Skeletal muscle cell (primary cell): ENCODE data around the gene CADM2.

Source experiments
- DNase-seq: peaks from one replicate; pipeline ENCODE4 v3.0.0-alpha.2; 2010; ENCODE audit warnings: low read depth
- H3K4me3 ChIP-seq: 2 replicates; pipeline ENCODE4 v1.5.1; 2011; ENCODE audit warnings: low read depth, mild to moderate bottlenecking, control low read depth, low read length, moderate library complexity

Gene CADM2

DNA sequence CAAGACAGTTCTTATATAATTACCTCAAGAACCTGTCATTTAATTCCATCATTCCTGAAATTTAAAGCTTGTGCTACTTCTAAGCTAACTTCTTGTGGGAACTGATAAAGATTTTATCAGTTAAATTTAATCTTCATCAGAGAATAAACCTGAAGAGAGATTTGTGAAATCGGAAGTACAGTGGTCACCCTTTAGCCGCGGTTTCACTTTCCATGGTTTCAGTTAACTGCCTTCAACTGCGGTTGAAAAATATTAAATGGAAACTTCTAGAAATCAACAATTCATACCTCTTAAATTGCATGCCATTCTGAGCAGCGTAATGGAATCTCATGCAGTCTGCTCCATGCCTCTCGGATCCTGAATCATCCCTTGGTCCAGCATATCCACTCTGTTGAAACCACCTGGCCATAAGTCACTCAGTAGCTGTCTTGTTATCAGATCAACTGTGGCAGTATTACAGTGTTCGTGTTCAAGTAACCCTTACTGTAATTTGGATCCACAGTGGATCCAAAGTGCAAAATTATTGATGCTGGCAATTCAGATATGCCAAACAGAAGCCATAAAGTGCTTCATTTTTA is 626.1 kb downstream of the CADM2 start:
- no peak for DNase-seq
- H3K4me3 ChIP-seq = no peak overlapping the region

DNA sequence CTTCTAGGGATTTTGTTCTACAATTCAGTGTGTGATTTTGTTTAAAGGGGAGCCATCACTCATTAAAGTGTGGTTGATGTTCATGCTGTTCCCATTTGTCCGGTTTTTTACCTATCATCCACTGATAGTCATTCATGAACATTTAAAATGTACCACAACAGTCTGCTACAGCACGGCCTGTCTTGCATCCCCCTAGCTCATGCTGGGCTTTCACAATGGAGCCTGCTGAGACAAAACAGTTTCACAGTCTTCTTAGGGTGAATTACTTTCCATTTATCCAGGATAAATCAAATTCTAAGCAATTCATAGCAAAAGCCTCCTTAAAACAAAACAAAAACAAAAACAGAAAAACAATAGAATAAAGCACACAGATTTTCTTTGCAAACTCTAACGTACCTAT is 627.2 kb downstream of the CADM2 start:
- no peak for DNase-seq
- H3K4me3 ChIP-seq = no peak overlapping the region

DNA sequence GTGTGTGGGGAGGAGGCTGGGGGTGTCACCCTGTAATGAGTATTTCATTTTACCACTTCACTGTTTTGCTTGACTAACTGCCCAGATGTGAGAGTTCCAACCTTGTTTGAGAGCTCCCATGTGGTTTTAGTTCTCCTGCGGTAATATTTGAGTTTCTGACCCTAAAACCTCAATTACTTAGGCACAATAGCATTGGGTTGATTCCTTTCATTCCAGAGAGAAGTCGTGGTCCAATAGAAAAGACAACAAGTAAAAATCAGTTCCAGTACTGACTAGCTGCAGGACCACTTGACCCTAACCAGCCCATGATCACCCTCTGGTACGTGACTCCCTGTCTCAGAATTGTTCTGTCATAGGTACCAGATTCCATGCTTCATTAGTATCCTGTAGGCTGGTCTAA is 630.4 kb downstream of the CADM2 start:
- H3K4me3 ChIP-seq = no peak overlapping the region
- DNase-seq = peak; percentile 70

DNA sequence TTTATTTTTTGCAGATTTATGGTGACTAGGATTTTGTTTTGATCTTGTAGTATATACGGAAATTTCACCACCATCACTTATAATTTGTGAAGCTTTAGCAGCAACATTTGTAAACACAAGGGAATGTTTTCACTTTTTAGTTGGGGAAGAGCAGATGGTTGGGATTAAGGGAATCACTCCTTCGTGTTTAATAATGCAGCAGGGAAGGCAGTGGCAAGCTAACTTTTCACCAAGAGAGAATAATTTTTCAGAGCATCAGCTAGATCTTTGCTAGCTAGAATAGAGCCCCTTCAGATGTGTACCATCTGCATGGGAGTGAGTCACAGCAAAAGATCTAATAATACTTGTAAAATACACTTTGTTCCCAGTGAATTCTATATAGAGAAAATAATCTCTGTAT is 632.7 kb downstream of the CADM2 start:
- no peak for DNase-seq
- no peak overlapping the region for H3K4me3 ChIP-seq

DNA sequence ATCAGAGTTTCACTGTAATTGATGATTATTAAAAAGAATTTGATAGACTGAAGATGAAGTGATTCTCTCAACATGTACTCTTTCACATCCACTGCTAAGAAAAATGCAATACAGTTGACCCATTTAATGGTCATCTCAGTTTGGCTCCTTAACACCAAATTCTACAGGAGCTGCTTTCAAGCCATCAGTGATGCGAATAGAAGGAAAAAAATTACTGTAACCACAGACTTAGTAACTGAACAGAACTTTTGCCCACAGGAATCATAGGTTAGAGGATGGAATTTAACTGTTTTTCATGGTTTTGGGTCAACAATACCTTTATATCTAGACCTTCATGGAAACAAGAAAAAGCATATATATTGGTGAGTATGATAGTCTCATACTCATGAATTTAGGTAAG is 633.5 kb downstream of the CADM2 start:
- DNase-seq = no peak
- no peak overlapping the region for H3K4me3 ChIP-seq

DNA sequence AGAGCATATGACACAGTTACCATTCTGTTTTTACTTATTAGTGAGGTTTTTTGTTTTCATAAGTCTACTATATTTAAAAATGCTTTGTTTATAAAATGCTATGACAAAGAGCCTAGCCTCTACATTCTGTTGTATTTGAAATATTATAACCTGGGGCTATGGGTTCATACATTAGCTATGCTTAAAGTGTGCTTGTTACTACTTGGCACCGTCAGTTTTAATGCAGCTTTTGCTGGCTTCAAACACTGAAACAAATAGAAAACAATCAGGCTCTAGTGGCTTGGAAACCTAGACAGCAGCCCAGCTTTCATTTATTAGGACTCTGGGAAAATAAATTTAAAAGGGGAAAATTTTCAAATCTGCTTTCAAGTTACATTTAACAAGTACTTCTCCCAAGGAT is 635.9 kb downstream of the CADM2 start:
- no peak overlapping the region for H3K4me3 ChIP-seq
- DNase-seq = no peak

DNA sequence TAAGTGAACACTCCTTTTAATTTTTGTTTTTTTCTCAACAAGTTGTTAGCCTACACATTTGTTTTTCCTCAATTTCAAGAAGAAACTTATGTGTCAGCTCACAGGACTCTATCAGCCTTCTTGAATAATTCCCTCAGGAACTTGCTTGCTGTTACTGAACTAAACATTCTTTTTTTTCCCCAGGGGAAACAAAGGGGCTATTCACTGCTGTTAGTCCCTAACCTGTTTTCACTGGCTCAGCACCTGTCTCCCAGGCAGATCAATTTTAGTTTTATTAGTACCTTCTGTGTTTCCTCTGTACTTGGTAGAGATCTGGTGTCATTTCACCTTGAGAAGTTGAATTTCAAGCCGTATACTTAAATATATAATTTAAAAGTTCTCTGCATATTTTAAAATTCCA is 644.6 kb downstream of the CADM2 start:
- no peak for DNase-seq
- no peak overlapping the region for H3K4me3 ChIP-seq

DNA sequence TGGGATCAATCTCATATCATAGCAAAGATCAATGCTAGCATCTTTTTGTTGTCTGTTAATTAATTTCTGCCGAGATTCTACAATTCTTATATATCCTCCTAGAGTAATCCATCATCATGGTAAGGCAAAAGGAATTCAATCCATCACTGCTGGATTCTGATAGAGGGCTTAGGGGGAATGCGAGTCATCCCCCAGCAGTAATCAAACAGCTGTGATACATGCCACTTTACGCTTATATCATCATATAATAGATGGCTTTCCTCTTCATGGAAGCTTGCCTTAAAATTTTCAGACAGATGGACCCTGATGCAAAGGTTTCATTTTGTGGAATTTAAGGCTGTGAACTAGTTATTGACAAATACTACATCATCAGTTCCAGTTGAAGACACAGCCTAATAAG is 645.9 kb downstream of the CADM2 start:
- H3K4me3 ChIP-seq = no peak overlapping the region
- no peak for DNase-seq

DNA sequence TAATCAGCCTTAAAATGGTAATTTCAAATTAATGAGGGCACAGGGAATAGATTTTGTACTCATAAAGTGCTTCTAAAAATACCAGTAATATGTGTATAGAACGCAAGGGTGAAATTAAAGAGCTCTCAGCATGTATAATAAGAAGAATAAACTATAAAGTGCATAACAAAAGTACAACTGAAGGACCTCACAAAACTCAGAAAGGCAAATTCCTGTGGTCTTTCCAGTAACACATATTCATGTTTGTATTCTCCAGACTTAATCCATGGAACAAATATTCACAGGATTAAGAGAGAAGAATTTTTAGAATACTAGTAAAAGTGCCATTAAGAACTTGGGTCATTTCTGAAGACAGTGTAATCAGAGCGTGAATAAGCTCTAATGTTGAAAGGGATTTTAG is 646.3 kb downstream of the CADM2 start:
- H3K4me3 ChIP-seq = no peak overlapping the region
- DNase-seq = no peak

DNA sequence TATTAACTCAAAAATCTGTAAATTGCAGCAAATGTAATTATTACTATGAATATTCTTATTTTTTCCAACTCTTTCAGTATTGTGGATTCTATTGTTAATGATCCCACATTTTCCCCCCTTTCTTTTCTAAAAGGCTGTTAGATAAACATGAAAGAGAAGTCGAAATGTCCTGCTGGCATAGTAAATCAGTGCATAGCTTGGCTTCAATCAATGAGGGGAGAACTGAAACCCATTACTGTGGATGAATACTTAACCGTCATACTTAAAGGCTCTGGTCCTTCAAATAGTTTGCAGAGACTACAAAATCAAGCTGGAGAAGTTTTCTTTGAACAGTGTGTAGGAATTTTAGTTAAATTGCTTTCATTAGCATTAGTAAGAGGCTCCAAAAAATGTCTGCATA is 667.9 kb downstream of the CADM2 start:
- H3K4me3 ChIP-seq = no peak overlapping the region
- DNase-seq = no peak

DNA sequence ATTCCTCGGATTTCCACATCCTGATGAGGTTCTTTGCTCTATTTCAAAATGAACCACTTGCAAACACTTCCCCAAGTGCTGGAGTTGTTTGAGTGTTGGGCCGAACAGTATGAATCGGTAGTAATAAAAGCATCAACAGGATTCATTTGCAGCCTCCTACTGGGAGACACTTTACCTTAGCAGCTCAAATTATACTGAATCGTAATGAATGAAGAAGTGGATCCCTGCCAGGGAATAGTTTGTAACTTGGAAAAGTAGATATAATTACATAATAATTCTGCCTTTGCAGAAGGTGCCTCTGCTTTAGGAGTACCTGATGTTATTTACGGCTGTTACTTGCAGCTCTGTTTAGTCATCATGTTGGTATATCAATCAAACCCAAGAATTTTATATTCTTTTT is 669.1 kb downstream of the CADM2 start:
- DNase-seq = no peak
- H3K4me3 ChIP-seq = no peak overlapping the region

DNA sequence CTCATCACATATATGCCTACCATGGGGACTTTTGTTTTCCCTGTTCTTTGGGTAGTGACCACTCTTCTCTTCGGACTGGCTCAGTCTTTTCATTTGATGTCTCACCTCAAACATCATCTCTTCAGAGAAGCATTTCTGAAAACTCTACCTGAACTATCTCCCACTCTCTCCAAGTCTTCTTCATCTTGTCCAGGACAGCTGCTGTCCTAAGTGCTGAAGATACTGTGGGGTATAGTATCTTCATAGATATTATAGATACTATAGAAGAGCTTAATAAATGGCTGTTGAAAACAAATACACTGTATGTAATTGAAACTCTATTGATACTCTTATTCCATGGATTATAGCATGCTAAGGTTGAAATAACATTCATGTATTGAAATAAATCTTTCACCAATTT is 672.3 kb downstream of the CADM2 start:
- no peak overlapping the region for H3K4me3 ChIP-seq
- no peak for DNase-seq

DNA sequence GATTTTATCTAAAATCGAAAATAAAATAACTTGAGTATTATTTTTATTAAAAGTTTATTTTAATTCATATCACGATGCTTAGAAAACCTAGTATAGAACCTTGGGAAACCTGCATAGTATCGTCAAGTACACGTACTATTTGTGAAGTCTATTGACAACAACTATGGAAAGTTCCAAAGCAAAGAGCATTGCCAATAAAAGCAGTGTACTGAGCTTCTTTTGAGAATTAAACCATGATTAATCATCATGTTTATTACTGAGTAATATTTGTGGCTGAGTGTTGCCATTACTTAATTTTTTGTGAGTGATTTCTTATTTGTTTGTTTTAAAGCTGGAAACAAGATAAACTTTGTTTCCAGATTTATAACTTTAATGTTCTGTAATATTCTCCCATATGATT is 674.1 kb downstream of the CADM2 start:
- no peak for DNase-seq
- no peak overlapping the region for H3K4me3 ChIP-seq

DNA sequence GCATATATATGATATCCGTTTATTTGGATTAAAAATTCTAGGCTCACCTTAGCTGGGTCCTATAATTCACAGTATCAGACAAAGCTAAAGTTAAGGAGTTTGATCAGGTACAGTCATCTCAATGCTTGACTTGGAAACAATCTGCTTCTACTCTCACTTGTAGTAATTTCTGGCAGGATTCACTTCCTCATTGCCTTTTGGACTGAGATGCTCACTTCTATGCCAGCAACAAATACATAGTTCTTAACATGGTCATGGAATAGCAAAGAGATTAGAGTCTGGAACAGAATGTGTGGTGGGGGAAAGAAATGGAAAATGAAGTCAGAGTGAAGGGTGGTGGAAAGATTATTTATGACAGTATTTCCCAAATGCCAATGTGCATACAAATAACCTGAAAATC is 693.6 kb downstream of the CADM2 start:
- no peak overlapping the region for H3K4me3 ChIP-seq
- DNase-seq = no peak

DNA sequence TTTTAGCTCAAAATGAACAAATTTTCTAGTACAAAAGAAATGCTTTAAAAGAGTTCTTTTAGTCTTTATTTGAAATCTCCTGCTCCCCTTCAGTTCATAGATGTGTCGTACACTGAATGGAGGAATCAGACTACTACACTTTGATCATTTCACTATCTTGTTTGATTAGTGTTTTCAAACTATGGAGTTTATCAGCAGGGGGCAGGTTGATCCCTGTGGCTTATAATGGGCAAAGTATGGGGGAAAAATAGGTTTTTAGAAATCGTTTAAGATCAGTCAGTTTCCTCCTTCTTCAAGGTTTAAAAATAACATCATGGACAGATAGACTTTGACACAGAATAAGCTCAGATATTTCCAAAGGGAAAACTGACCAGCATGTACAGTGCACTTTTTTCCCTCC is 701.7 kb downstream of the CADM2 start:
- no peak for DNase-seq
- no peak overlapping the region for H3K4me3 ChIP-seq

DNA sequence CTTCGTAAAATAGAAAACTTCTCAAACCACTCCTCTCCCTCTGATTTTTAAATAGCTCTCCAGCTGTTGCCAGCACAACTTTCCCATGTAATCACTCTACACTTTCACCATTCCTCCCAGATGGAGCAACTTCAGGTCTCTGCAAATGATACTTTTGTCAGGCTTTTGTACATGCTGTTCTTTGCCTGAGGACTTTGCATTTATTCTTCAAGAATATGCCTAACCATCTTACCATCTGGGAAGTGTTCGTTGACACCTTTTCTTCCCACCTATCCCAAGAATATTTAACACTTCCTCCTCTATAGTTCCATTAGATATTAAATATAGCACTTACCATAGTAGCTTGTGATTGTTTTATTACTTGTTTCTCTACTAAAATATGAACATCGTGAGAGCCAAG is 703.7 kb downstream of the CADM2 start:
- DNase-seq = no peak
- no peak overlapping the region for H3K4me3 ChIP-seq

DNA sequence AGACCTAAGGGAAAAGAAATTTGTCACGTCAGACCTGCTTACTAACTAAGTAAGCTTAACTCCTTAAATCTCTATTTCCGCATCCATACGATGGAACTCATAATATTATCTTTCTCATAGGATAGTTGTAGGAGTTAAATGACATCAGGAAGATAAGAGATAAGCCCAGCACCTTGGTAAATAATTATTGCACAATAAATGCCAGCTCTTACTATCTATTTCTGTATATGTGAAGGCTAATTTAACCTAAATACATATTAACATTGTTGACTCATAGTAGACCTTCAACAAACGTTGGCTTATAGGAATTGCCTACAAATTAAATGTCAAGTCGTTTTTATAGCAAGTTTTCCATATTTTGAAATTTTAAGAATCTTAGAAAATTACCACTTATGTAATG is 709.0 kb downstream of the CADM2 start:
- no peak overlapping the region for H3K4me3 ChIP-seq
- no peak for DNase-seq

DNA sequence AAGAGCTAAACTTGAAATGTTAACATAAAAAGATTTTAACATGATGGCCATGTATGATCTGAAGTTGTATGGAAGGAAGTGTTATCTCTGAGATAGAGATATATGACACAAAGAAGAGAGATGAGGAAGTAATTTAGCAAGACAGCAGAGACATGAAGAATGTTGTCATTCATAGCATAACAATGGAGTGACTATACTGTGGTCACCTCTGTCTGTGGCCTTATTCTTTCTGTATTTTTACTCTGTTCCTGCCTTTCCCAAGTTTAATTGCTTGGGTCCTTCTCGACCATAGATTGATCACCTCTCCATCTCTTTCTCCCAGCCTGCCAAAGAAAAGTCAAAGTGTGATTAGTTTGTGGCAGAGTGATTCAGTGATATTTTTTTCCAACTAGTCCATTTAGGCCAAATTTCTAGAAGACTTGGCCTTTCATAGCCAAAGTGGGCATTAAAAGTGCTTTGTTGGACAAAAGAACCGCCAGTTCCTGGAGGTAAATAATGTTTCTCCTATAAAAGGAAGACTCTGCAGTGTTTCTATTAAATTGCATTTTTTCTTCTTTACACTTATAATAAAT is 711.9 kb downstream of the CADM2 start:
- no peak for DNase-seq
- H3K4me3 ChIP-seq = no peak overlapping the region

DNA sequence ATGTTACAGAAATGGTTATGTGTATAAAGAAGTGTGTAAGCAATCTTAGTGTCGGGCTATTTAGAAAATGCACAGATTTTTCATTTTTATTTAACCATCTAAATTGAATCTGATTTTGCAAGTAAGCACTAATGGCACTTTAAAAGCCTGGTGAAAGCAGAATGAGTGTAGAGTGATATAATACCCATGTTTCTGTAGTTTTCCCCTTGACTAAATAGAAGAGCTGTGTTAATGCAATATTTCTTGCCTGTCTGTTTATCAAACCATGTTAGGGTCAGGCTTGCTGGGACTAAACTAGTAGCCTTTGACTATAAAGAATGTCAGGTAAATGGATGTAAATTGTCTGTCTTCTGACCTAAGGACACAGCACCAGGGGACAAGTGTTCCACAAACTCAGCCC is 714.0 kb downstream of the CADM2 start:
- no peak for DNase-seq
- no peak overlapping the region for H3K4me3 ChIP-seq

DNA sequence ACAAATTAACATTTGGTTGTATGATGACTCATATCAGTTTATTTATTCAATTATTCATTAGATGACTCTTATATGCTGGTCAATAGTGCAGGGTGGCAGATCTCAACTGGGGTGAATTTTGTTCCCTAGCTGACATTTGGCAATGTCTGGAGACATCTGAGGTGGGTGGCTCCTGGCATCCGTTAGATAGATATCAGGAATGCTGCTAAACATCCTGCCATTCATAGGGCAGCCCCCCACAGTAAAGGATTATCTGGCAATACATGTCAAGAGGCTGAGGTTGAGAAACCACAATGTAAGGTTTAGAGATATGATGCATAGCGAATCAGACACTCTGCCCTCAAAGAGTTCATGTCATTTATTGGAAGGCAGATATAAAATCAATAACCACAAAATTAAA is 719.9 kb downstream of the CADM2 start:
- no peak for DNase-seq
- no peak overlapping the region for H3K4me3 ChIP-seq

DNA sequence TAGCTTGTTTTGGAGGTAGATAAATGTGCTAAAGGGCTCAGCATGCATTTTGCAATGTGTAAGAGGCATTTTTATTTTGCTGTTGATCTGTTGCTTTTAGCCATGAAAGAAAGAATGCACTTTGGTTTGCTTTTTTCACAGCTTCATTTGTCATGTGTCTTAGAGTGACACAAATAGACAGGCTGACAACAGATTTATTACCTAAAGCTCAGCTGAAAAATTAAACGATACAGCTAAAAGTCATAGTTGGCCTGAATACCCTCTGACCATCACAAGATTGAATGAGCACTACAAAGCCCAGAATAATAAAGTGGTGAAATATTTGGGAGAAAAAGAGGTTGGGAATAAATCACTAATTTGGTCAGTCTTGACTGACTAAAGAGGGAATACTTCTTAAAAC is 723.1 kb downstream of the CADM2 start:
- no peak for DNase-seq
- H3K4me3 ChIP-seq = no peak overlapping the region

DNA sequence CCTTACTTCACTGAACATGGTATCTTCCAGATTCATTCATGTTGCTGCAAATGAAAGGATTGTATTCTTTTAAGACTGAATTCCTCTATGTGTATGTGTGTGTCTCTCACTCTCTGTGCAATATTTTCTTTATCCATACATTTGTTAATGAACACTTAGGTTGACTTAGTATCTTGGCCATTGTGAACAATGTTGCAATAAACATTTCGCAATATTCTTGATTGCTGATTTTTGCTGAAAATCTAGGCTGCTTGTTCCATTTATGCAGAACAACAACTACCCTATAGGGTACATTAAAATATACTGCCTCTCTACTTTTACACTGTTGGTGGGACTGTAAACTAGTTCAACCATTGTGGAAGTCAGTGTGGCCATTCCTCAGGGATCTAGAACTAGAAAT is 732.4 kb downstream of the CADM2 start:
- DNase-seq = peak; percentile 5
- H3K4me3 ChIP-seq = no peak overlapping the region
